K562 treated with DMSO at 1 percent for 4 hours (cell line): Measurements from ENCODE around the gene CYP2A13. TPM values are rescaled to one million over a fixed set of nuclear protein-coding genes. Genes with fewer than 3 reads are reported as not detected.

Experiments
- total RNA-seq: library from RNA; unstranded; fragments of 300-600 nt; gene quantifications from 2 replicates; pipeline ENCODE4 v1.2.3, GENCODE V29; 2022; ENCODE audit not compliant: insufficient read depth

Gene CYP2A13, protein sequence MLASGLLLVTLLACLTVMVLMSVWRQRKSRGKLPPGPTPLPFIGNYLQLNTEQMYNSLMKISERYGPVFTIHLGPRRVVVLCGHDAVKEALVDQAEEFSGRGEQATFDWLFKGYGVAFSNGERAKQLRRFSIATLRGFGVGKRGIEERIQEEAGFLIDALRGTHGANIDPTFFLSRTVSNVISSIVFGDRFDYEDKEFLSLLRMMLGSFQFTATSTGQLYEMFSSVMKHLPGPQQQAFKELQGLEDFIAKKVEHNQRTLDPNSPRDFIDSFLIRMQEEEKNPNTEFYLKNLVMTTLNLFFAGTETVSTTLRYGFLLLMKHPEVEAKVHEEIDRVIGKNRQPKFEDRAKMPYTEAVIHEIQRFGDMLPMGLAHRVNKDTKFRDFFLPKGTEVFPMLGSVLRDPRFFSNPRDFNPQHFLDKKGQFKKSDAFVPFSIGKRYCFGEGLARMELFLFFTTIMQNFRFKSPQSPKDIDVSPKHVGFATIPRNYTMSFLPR
- not detected in 2 replicates for total RNA-seq

DNA sequence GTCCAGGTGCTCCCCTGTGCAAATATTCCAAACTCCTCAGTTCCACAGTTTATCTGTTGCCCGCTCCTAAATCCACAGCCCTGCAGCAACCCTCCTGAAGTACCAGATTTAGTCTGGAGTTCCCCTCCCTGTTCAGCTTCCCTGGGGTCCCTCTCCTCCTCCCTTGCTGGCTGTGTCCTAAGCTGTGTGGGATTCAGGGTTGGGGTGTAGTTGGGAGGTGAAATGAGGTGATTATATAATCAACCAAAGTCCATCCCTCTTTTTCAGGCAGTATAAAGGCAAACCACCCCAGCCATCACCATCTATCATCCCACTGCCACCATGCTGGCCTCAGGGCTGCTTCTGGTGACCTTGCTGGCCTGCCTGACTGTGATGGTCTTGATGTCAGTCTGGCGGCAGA lies at the start of gene CYP2A13:
Gene CYP2A13, plus strand, starts transcription at position 301 of the 400 bp plus-strand sequence. Its CDS starts 21 bp downstream, at position 322.

DNA sequence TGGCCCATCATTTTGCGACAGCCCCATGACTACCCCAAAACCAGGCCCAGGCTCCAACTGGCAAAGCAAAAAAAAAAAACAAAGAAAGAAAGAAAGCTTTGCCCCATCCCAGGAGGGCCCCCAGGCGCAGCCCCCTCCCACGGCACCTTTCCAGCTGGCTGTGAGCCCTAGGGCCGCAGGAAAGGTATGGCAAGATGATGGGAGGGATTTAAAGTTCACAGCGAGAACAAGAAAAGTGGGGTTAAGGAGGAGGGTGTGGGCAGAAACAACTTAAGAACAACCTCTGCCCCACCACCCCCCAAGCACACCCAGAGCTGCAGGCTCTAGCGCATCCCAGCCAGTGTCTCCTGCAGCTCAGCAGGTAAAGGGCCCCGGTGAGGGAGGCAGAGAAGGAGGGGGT lies 25.9 kb downstream of the CYP2A13 start, which contains the start of gene CYP2F1:
Gene CYP2F1, plus strand, starts transcription at position 301 of the 400 bp plus-strand sequence. CDS start 1,757 bp downstream, outside the sequence.

Other genes with a start within 250 kb of the CYP2A13 start
- not detected in 2 replicates for gene CYP2A6, start 238.0 kb upstream of the CYP2A13 start, total RNA-seq
- not detected in 2 replicates for gene CYP2A7, start 206.2 kb upstream of the CYP2A13 start, total RNA-seq
- not detected in 2 replicates for gene CYP2B6, start 97.2 kb upstream of the CYP2A13 start, total RNA-seq
- 1.0 TPM in 1 of 2 replicates, not detected in the other for gene CYP2F1, start 26.0 kb downstream of the CYP2A13 start, total RNA-seq
- gene CYP2S1, start 104.8 kb downstream of the CYP2A13 start, total RNA-seq, result 0.28 TPM in 1 of 2 replicates, not detected in the other
- gene AXL, start 130.8 kb downstream of the CYP2A13 start, total RNA-seq, result 2.9 and 4.0 TPM in 2 replicates
- gene HNRNPUL1, start 175.9 kb downstream of the CYP2A13 start, total RNA-seq, result 113 and 124 TPM in 2 replicates
- 18.9 and 22.4 TPM in 2 replicates for gene CCDC97, start 221.7 kb downstream of the CYP2A13 start, total RNA-seq